Measurements from ENCODE around the gene NHS. TPM values are rescaled to one million over a fixed set of nuclear protein-coding genes. Genes with fewer than 3 reads are reported as not detected.

The NHS gene
- polyA plus RNA-seq, 2 donors = 0.78 to 1.7 TPM

- Histone ChIP-seq H3K4me3 (ENCODE audit: low read depth in 1 of 2, low read length in 2 of 2) (no peak overlapping the region), H3K9me3 (ENCODE audit: control insufficient read depth in 2 of 2, insufficient read depth in 1 of 2, low read depth in 1 of 2, low read length in 1 of 2) (peaks cover 0 to 2% of the 10 kb centered on the region in 2 donors), H3K27me3 (ENCODE audit: control insufficient read depth in 1 of 2, insufficient read depth in 2 of 2, low read length in 2 of 2) (no peaks in the 10 kb centered on the region), H3K27ac (ENCODE audit: low read depth in 2 of 2, low read length in 1 of 2) (no peak overlapping the region), H3K36me3 (ENCODE audit: control insufficient read depth in 2 of 2, insufficient read depth in 2 of 2, low read length in 1 of 2) (no peaks in the 10 kb centered on the region), H3K4me1 (ENCODE audit: control insufficient read depth in 2 of 2, insufficient read depth in 2 of 2, low read length in 1 of 2) (peaks cover 0 to 3% of the 10 kb centered on the region in 2 donors)
- WGBS, 2 donors = 38 to 42% methylated on average over 14 of the region's 16 CpGs
These were observed 147.1 kb downstream of the NHS start for GRCh38 chrX:17521871-17522693.

GRCh38 chrX:17525266-17525665 lies 150.3 kb downstream of the NHS start:
- Histone ChIP-seq H3K9me3 (ENCODE audit: control insufficient read depth in 2 of 2, insufficient read depth in 1 of 2, low read depth in 1 of 2, low read length in 1 of 2) (no peaks in the 10 kb centered on the region), H3K27ac (ENCODE audit: low read depth in 2 of 2, low read length in 1 of 2) (no peak overlapping the region), H3K36me3 (ENCODE audit: control insufficient read depth in 2 of 2, insufficient read depth in 2 of 2, low read length in 1 of 2) (no peaks in the 10 kb centered on the region), H3K27me3 (ENCODE audit: control insufficient read depth in 1 of 2, insufficient read depth in 2 of 2, low read length in 2 of 2) (no peaks in the 10 kb centered on the region), H3K4me3 (ENCODE audit: low read depth in 1 of 2, low read length in 2 of 2) (no peak overlapping the region), H3K4me1 (ENCODE audit: control insufficient read depth in 2 of 2, insufficient read depth in 2 of 2, low read length in 1 of 2) (peaks cover 0 to 3% of the 10 kb centered on the region in 2 donors)
- WGBS, 2 donors = 43 to 46% methylated on average over 1 of the region's 1 CpG

GRCh38 chrX:17525762-17526555 lies 151.0 kb downstream of the NHS start:
- H3K27me3 ChIP-seq (ENCODE audit: control insufficient read depth in 1 of 2, insufficient read depth in 2 of 2, low read length in 2 of 2) = no peaks in the 10 kb centered on the region
- no peaks in the 10 kb centered on the region for H3K9me3 ChIP-seq (ENCODE audit: control insufficient read depth in 2 of 2, insufficient read depth in 1 of 2, low read depth in 1 of 2, low read length in 1 of 2)
- 89 to 90% methylated on average over 8 of the region's 8 CpGs for WGBS, 2 donors
- no peaks in the 10 kb centered on the region for H3K36me3 ChIP-seq (ENCODE audit: control insufficient read depth in 2 of 2, insufficient read depth in 2 of 2, low read length in 1 of 2)
- no peak overlapping the region for H3K27ac ChIP-seq (ENCODE audit: low read depth in 2 of 2, low read length in 1 of 2)
- H3K4me3 ChIP-seq (ENCODE audit: low read depth in 1 of 2, low read length in 2 of 2) = no peak overlapping the region
- H3K4me1 ChIP-seq (ENCODE audit: control insufficient read depth in 2 of 2, insufficient read depth in 2 of 2, low read length in 1 of 2) = peaks cover 0 to 3% of the 10 kb centered on the region in 2 donors

GRCh38 chrX:17527135-17527701 lies 152.2 kb downstream of the NHS start:
- Histone ChIP-seq H3K27ac (ENCODE audit: low read depth in 2 of 2, low read length in 1 of 2) (peak overlapping the region in 1 of 2 donors; percentile 33), H3K36me3 (ENCODE audit: control insufficient read depth in 2 of 2, insufficient read depth in 2 of 2, low read length in 1 of 2) (no peaks in the 10 kb centered on the region), H3K4me3 (ENCODE audit: low read depth in 1 of 2, low read length in 2 of 2) (no peak overlapping the region), H3K27me3 (ENCODE audit: control insufficient read depth in 1 of 2, insufficient read depth in 2 of 2, low read length in 2 of 2) (no peaks in the 10 kb centered on the region), H3K4me1 (ENCODE audit: control insufficient read depth in 2 of 2, insufficient read depth in 2 of 2, low read length in 1 of 2) (no peaks in the 10 kb centered on the region), H3K9me3 (ENCODE audit: control insufficient read depth in 2 of 2, insufficient read depth in 1 of 2, low read depth in 1 of 2, low read length in 1 of 2) (no peaks in the 10 kb centered on the region)
- WGBS, 2 donors = 18 to 28% methylated on average over 5 of the region's 5 CpGs

- H3K9me3 ChIP-seq (ENCODE audit: control insufficient read depth in 2 of 2, insufficient read depth in 1 of 2, low read depth in 1 of 2, low read length in 1 of 2) = no peaks in the 10 kb centered on the region
- peak overlapping the region in 1 of 2 donors; percentile 33 for H3K27ac ChIP-seq (ENCODE audit: low read depth in 2 of 2, low read length in 1 of 2)
- WGBS, 2 donors = 43 to 64% methylated on average over 1 of the region's 1 CpG
- no peaks in the 10 kb centered on the region for H3K36me3 ChIP-seq (ENCODE audit: control insufficient read depth in 2 of 2, insufficient read depth in 2 of 2, low read length in 1 of 2)
- H3K27me3 ChIP-seq (ENCODE audit: control insufficient read depth in 1 of 2, insufficient read depth in 2 of 2, low read length in 2 of 2) = no peaks in the 10 kb centered on the region
- H3K4me1 ChIP-seq (ENCODE audit: control insufficient read depth in 2 of 2, insufficient read depth in 2 of 2, low read length in 1 of 2) = no peaks in the 10 kb centered on the region
- no peak overlapping the region for H3K4me3 ChIP-seq (ENCODE audit: low read depth in 1 of 2, low read length in 2 of 2)
These were observed 152.9 kb downstream of the NHS start for GRCh38 chrX:17527922-17528321.

GRCh38 chrX:17529151-17529745 lies 154.2 kb downstream of the NHS start:
- Histone ChIP-seq H3K9me3 (ENCODE audit: control insufficient read depth in 2 of 2, insufficient read depth in 1 of 2, low read depth in 1 of 2, low read length in 1 of 2) (no peaks in the 10 kb centered on the region), H3K27ac (ENCODE audit: low read depth in 2 of 2, low read length in 1 of 2) (no peak overlapping the region), H3K27me3 (ENCODE audit: control insufficient read depth in 1 of 2, insufficient read depth in 2 of 2, low read length in 2 of 2) (no peaks in the 10 kb centered on the region), H3K36me3 (ENCODE audit: control insufficient read depth in 2 of 2, insufficient read depth in 2 of 2, low read length in 1 of 2) (no peaks in the 10 kb centered on the region), H3K4me3 (ENCODE audit: low read depth in 1 of 2, low read length in 2 of 2) (no peak overlapping the region), H3K4me1 (ENCODE audit: control insufficient read depth in 2 of 2, insufficient read depth in 2 of 2, low read length in 1 of 2) (no peaks in the 10 kb centered on the region)
- WGBS, 2 donors = 38 to 53% methylated on average over 6 of the region's 6 CpGs

GRCh38 chrX:17531500-17531899 lies 156.5 kb downstream of the NHS start:
- Histone ChIP-seq H3K36me3 (ENCODE audit: control insufficient read depth in 2 of 2, insufficient read depth in 2 of 2, low read length in 1 of 2) (no peaks in the 10 kb centered on the region), H3K9me3 (ENCODE audit: control insufficient read depth in 2 of 2, insufficient read depth in 1 of 2, low read depth in 1 of 2, low read length in 1 of 2) (no peaks in the 10 kb centered on the region), H3K27ac (ENCODE audit: low read depth in 2 of 2, low read length in 1 of 2) (no peak overlapping the region), H3K27me3 (ENCODE audit: control insufficient read depth in 1 of 2, insufficient read depth in 2 of 2, low read length in 2 of 2) (no peaks in the 10 kb centered on the region), H3K4me1 (ENCODE audit: control insufficient read depth in 2 of 2, insufficient read depth in 2 of 2, low read length in 1 of 2) (no peaks in the 10 kb centered on the region), H3K4me3 (ENCODE audit: low read depth in 1 of 2, low read length in 2 of 2) (no peak overlapping the region)
- WGBS, 2 donors = 80 to 92% methylated on average over 3 of the region's 3 CpGs

- no peaks in the 10 kb centered on the region for H3K36me3 ChIP-seq (ENCODE audit: control insufficient read depth in 2 of 2, insufficient read depth in 2 of 2, low read length in 1 of 2)
- H3K4me1 ChIP-seq (ENCODE audit: control insufficient read depth in 2 of 2, insufficient read depth in 2 of 2, low read length in 1 of 2) = peaks cover 0 to 2% of the 10 kb centered on the region in 2 donors
- H3K9me3 ChIP-seq (ENCODE audit: control insufficient read depth in 2 of 2, insufficient read depth in 1 of 2, low read depth in 1 of 2, low read length in 1 of 2) = no peaks in the 10 kb centered on the region
- H3K27me3 ChIP-seq (ENCODE audit: control insufficient read depth in 1 of 2, insufficient read depth in 2 of 2, low read length in 2 of 2) = no peaks in the 10 kb centered on the region
- H3K27ac ChIP-seq (ENCODE audit: low read depth in 2 of 2, low read length in 1 of 2) = no peak overlapping the region
- H3K4me3 ChIP-seq (ENCODE audit: low read depth in 1 of 2, low read length in 2 of 2) = no peak overlapping the region
- 62 to 90% methylated on average over 4 of the region's 4 CpGs for WGBS, 2 donors
These were observed 160.2 kb downstream of the NHS start for GRCh38 chrX:17535229-17535628.

- Histone ChIP-seq H3K4me1 (ENCODE audit: control insufficient read depth in 2 of 2, insufficient read depth in 2 of 2, low read length in 1 of 2) (peaks cover 0 to 2% of the 10 kb centered on the region in 2 donors), H3K36me3 (ENCODE audit: control insufficient read depth in 2 of 2, insufficient read depth in 2 of 2, low read length in 1 of 2) (no peaks in the 10 kb centered on the region), H3K27me3 (ENCODE audit: control insufficient read depth in 1 of 2, insufficient read depth in 2 of 2, low read length in 2 of 2) (no peaks in the 10 kb centered on the region), H3K27ac (ENCODE audit: low read depth in 2 of 2, low read length in 1 of 2) (peak overlapping the region in 1 of 2 donors; percentile 37), H3K4me3 (ENCODE audit: low read depth in 1 of 2, low read length in 2 of 2) (no peak overlapping the region), H3K9me3 (ENCODE audit: control insufficient read depth in 2 of 2, insufficient read depth in 1 of 2, low read depth in 1 of 2, low read length in 1 of 2) (no peaks in the 10 kb centered on the region)
- WGBS, 2 donors = 66 to 78% methylated on average over 10 of the region's 10 CpGs
These were observed 162.8 kb downstream of the NHS start for GRCh38 chrX:17537723-17538243.
